Skin epidermis (tissue), 12 donors: Measurements from ENCODE around the gene CADPS2.
"Not testable (repeated sequence)": the region's sequence is repeated elsewhere in the genome, so short reads cannot be mapped to it uniquely, and the experiment has no call there.

Experiments used
- H3K27ac ChIP-seq, 21 experiments: fragments of 200-600 bp; sonication (generic) in 11 of 21; one replicate each; pipeline ENCODE4 v1.5.0; 2020; ENCODE audit warnings: mild to moderate bottlenecking in 3 of 21, inconsistent platforms in 2 of 21, moderate library complexity in 2 of 21
- H3K4me3 ChIP-seq, 7 experiments: fragments of 200-600 bp; sonication (generic) in 2 of 7; one replicate each; pipeline ENCODE4 v1.5.0; 2020; ENCODE audit warnings: inconsistent platforms in 2 of 7, mild to moderate bottlenecking in 2 of 7, moderate library complexity in 1 of 7

CADPS2 gene

DNA sequence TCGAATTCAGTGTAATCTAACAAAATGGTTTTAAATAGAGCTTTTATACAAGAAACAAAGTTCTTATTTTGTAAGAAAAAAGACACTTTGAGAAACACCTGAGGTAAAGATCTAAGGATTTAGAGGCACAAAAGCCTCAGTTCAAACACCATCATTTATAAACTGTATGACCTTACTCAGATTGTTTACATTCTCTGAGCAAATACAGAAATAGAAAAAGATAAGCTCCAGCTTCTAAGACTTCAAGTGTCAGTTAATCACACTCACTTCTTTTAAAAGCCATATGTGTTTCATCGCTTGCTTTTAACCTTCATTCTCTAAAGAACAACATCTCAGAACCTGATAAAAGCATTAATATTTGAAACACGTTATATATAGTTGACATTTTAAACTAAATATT, 27.9 kb downstream of the CADPS2 start:
- no peak overlapping the region for H3K4me3 ChIP-seq
- H3K27ac ChIP-seq = no peak overlapping the region

- no peak overlapping the region for H3K4me3 ChIP-seq
- H3K27ac ChIP-seq = no peak overlapping the region
Measured at GRCh38 chr7:122850528-122850927, 35.7 kb downstream of the CADPS2 start.

DNA sequence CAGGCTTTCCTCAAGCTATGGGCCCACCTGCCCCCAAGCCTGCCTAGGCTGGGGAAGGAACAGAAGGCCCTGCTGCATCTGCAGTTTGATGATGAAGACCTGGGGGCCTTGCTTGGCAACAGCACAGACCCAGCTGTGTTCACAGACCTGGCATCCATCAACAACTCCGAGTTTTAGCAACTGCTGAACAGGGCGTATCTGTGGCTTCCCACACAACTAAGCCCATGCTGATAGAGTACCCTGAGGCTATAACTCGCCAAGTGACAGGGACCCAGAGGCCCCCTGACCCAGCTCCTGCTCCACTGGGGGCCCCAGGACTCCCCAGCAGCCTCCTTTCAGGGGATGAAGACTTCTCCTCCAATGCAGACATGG, 36.3 kb downstream of the CADPS2 start:
- no peak overlapping the region for H3K4me3 ChIP-seq
- H3K27ac ChIP-seq = no peak overlapping the region

GRCh38 chr7:122849322-122849956, 36.8 kb downstream of the CADPS2 start:
- H3K27ac ChIP-seq = no peak overlapping the region

DNA sequence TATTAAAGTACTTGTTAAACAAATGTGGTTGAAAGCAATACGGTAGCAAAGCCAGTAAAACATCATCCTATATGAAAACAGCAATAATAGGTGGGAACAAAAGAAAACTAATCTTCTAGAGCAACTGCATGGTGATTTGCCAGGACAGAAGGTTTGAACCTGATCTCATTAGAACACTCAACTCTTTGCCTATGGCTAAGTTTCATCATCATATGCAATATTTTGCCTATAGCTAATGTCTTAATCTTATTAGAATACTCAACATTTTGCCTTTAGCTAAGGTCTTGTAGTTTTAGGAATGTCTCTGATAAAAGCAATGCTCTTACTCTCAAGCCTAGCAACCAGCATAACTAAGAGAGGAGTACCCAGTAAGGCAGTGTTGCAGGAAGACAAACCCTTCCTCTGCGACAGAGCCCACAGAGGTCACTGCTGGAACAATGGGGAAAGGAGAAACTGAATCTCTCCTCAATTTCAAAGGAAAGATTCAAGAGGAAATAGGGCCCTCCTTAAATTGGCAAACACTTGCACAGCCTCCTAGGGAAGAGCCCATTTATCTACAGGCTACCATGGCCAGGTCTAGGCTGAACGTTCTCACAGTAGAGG, 38.3 kb downstream of the CADPS2 start:
- peak overlapping the region in 1 of 21 experiments; percentile 12 for H3K27ac ChIP-seq
- no peak overlapping the region for H3K4me3 ChIP-seq

More at GRCh38 chr7:122849322-122849956, 36.8 kb downstream of the CADPS2 start:
- H3K4me3 ChIP-seq = no peak overlapping the region

DNA sequence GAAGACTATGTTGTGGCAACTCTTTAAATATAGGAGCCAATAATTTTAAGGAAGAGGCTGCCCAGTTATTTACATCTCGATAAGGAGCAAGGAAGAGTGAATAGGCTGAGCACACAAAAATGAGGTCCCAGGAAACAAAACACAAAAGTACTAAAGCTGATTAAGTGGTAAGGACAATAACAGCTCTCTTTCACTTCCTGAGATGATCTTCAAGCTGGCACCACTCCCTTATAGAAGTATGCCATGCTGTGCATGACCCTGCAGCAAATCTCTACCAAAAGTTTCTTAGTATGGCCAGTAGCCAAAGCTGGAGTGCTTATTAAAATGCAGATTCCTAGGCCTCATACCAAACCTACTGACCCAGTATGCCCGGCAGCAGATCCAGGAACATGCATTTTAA, 39.7 kb downstream of the CADPS2 start:
- H3K4me3 ChIP-seq = no peak overlapping the region
- H3K27ac ChIP-seq = no peak overlapping the region

- no peak overlapping the region for H3K4me3 ChIP-seq
- H3K27ac ChIP-seq = no peak overlapping the region
Measured at GRCh38 chr7:122845286-122845685, 41.0 kb downstream of the CADPS2 start.

- no peak overlapping the region for H3K4me3 ChIP-seq
- no peak overlapping the region for H3K27ac ChIP-seq
Measured at GRCh38 chr7:122844191-122844988, 41.9 kb downstream of the CADPS2 start.

GRCh38 chr7:122842971-122843370, 43.3 kb downstream of the CADPS2 start:
- Histone ChIP-seq H3K27ac (no peak overlapping the region), H3K4me3 (no peak overlapping the region)

DNA sequence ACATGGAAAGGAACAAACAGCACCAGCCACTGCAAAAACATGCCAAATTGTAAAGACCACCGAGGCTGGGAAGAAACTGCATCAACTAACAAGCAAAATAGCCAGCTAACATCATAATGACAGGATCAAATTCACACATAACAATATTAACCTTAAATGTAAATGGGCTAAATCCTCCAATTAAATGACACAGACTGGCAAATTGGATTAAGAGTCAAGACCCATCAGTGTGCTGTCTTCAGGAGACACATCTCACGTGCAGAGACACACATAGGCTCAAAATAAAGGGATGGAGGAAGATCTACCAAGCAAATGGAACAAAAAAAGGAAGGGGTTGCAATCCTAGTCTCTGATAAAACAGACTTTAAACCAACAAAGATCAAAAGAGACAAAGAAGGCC, 50.0 kb downstream of the CADPS2 start:
- H3K27ac ChIP-seq = not testable (repeated sequence)

GRCh38 chr7:122834571-122834942, 51.7 kb downstream of the CADPS2 start:
- H3K4me3 ChIP-seq = peak overlapping the region in 1 of 7 experiments; percentile 6
- not testable (repeated sequence) for H3K27ac ChIP-seq

More for the DNA sequence above, 50.0 kb downstream of the CADPS2 start:
- H3K4me3 ChIP-seq = not testable (repeated sequence)

GRCh38 chr7:122833888-122834570, 52.2 kb downstream of the CADPS2 start:
- no peak overlapping the region for H3K27ac ChIP-seq
- peak overlapping the region in 1 of 7 experiments; percentile 6 for H3K4me3 ChIP-seq

DNA sequence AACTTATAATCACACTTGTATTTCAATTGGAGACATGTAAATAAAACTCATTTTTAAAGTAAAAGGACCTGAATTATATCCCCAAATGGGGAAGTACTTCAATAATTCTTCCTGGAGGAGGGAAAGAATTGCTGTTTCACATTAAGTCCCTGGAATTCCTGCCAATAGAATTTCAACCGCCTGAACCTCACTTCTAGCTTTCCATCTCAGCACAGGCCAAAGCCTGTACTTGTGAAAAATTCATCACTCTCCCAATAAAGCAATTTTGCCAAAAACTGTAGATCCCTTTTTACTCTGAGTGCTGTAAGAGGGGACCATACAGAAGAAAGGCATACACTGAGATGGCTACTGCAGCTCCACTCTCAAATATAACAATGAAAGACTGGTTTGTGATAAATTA, 54.8 kb downstream of the CADPS2 start:
- H3K27ac ChIP-seq = no peak overlapping the region
- H3K4me3 ChIP-seq = no peak overlapping the region

GRCh38 chr7:122829962-122830361, 56.3 kb downstream of the CADPS2 start:
- Histone ChIP-seq H3K27ac (no peak overlapping the region), H3K4me3 (no peak overlapping the region)

DNA sequence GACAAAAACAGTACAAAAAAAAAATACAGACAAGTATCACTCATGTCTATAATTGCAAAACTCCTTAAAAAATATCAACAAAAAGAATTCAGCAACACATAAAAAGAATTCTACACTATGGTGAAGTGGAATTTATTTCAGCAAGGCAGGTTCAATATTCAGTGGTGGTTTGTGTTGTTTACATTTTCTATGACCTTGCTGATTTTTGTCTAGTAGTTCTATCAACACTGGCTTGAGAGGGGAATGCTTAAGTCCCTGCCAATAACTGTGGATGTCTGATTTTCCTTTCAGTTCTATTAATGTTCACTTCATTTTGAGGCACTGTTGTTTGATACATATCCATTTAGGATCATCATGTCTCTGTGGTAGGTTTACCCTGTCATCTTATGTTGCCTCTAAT, 58.5 kb downstream of the CADPS2 start:
- H3K27ac ChIP-seq = no peak overlapping the region
- no peak overlapping the region for H3K4me3 ChIP-seq

- Histone ChIP-seq H3K4me3 (no peak overlapping the region), H3K27ac (no peak overlapping the region)
Measured at GRCh38 chr7:122813845-122814244, 72.4 kb downstream of the CADPS2 start.

DNA sequence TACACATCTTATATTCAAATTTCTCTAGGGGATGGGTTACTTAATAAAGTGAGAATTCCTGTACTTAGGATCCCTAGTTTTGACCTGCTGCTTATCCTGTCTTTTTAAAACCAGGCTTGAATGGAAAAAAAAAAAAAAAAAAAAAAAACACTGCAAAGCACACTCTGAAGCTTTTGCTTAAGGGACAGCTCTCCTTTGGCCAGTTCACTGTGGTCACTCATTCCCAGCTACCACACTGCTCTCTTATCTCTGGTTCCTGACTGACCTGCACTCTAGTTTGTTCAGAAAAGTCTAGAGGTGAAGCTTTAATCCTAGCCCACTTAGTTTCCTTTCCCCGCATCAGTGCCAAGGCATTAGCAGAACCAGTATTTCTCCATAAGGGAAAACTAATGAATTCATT, 82.4 kb downstream of the CADPS2 start:
- Histone ChIP-seq H3K4me3 (no peak overlapping the region), H3K27ac (no peak overlapping the region)

DNA sequence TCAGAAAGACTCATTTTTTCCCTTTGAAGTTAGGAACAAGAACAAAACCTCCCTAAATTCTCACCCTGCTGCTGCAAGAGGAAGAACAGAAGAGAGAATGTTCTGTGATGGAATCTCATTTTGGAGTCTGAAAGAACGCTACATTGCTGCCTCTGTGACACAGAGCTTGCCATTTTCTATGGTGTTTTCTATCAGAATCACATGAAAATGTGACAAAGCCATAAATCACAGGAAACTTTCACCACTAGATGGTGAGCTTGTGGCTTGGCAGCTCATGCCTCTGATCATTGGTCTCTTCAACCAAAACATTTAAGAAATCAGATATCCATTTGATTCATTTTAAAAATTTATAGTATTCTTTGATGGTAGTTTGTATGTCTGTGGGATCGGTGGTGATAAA, 82.9 kb downstream of the CADPS2 start:
- Histone ChIP-seq H3K4me3 (no peak overlapping the region), H3K27ac (no peak overlapping the region)

DNA sequence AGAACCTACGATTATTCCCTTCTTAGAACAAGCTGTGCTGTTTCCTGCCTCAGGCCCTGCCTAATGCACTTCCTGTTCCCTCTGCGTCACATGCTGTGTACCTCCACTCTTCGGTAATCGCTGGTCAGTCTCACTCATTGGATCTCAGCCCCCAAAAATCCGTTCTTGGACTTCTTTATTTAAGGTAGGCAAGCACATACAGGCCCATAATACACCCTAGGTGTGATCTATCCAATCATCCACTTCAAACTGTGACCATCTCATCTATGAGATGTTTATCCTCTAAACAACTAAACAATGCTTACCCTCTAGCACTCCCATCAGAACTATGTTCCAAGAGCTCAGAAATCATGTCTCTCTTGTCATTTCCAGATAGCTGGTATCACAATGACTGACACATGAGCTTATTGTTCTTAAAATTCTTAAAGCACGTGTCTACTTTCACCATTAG, 83.9 kb downstream of the CADPS2 start:
- H3K4me3 ChIP-seq = no peak overlapping the region
- peak overlapping the region in 2 of 21 experiments; percentile 19 to 20 for H3K27ac ChIP-seq

- Histone ChIP-seq H3K4me3 (no peak overlapping the region), H3K27ac (no peak overlapping the region)
Measured at GRCh38 chr7:122791959-122792545, 94.2 kb downstream of the CADPS2 start.
